Aorta (tissue), 5 donors: ENCODE data around the gene PGS1. TPM values are rescaled to one million over a fixed set of nuclear protein-coding genes. Genes with fewer than 3 reads are reported as not detected.

ENCODE experiments used
- ATAC-seq: fragments of 200-7000 bp; cut with Tn5 transposase; one replicate; pipeline ENCODE4 v1.9.1; 2022; ENCODE audit warnings: moderate library complexity; ENCODE audit not compliant: low FRiP score
- DNase-seq, 2 donors: peaks; one replicate each; pipeline ENCODE4 v3.0.0-alpha.2; 2020
- H3K27ac ChIP-seq, 2 donors: one replicate each; pipeline ENCODE4 v1.5.1; 2013; ENCODE audit warnings: low read length in 2 of 2, mild to moderate bottlenecking in 2 of 2, moderate library complexity in 2 of 2, control low read depth in 1 of 2, inconsistent platforms in 1 of 2, low read depth in 1 of 2
- H3K27me3 ChIP-seq, 2 donors: one replicate each; pipeline ENCODE4 v1.6.1; 2013; ENCODE audit warnings: control low read depth in 1 of 2, low read length in 1 of 2, mild to moderate bottlenecking in 1 of 2, moderate library complexity in 1 of 2; ENCODE audit not compliant: insufficient read depth in 2 of 2, control insufficient read depth in 1 of 2
- H3K36me3 ChIP-seq, 2 donors: one replicate each; pipeline ENCODE4 v1.6.1; 2013; ENCODE audit warnings: control low read depth in 1 of 2, low read length in 1 of 2, mild to moderate bottlenecking in 1 of 2; ENCODE audit not compliant: insufficient read depth in 2 of 2, control insufficient read depth in 1 of 2
- H3K4me1 ChIP-seq, 2 donors: one replicate each; pipeline ENCODE4 v1.6.1; 2013; ENCODE audit warnings: low read length in 2 of 2, control low read depth in 1 of 2, mild to moderate bottlenecking in 1 of 2, moderate library complexity in 1 of 2; ENCODE audit not compliant: insufficient read depth in 2 of 2, control insufficient read depth in 1 of 2
- H3K4me3 ChIP-seq, 2 donors: one replicate each; pipeline ENCODE4 v1.5.1; 2013; ENCODE audit warnings: low read length in 2 of 2, control low read depth in 1 of 2, mild to moderate bottlenecking in 1 of 2
- H3K9me3 ChIP-seq: one replicate; pipeline ENCODE4 v1.6.1; 2013; ENCODE audit warnings: mild to moderate bottlenecking, low read length; ENCODE audit not compliant: control insufficient read depth
- WGBS, 2 donors: extraction: QIAGEN DNeasy Blood & Tissue Kit; methylation state at CpG; one replicate each; pipeline ENCODE4 v1.1.7; 2013; 5-methylcytosine and 5-hydroxymethylcytosine counted together
- intact Hi-C, 2 donors: fragments of 100-400 bp; cut with DNase I; formaldehyde crosslinking; loops; one replicate each; pipeline versions ENCODE4 v1.14.2 to v1.15.0; 2022
- polyA plus RNA-seq, 2 donors: library from polyadenylated mRNA; stranded (reverse); fragments of 200-250 nt; gene quantifications; one replicate each; pipeline ENCODE4 v1.2.3, GENCODE V29; 2013
- total RNA-seq, 2 donors: library from RNA; stranded (reverse); fragmentation: NEBNext Ultra II Directional; extraction: Animal tissue kit (Norgen Biotek cat#: 25700); gene quantifications; one replicate each; pipeline ENCODE4 v1.2.1, GENCODE V29; 2021
- donor health status: healthy with polysubstance abuse.
- donor health status: Bipolar disorder and iron deficiency.
- donor health status: DM: no; HTN: no; CAD: no.
- donor health status: DM: no; HTN: no; CAD: no.
- donor health status: DM: yes; HTN: yes; CAD: no.

Gene PGS1
- total and polyA plus RNA-seq, 4 donors = 9.9 to 67.0 (median 38.4) TPM

- no peak for ATAC-seq
- no peak for DNase-seq
- intact Hi-C loops = no loop called here
- Histone ChIP-seq H3K4me3 (no peak overlapping the region), H3K4me1 (peaks cover 0 to under 1% of the 10 kb centered on the region in 2 donors), H3K9me3 (no peaks in the 10 kb centered on the region), H3K36me3 (peaks cover 0 to 15% of the 10 kb centered on the region in 2 donors), H3K27ac (no peak overlapping the region), H3K27me3 (no peaks in the 10 kb centered on the region)
- WGBS, 2 donors = 56 to 83% methylated on average over 5 to 8 of the region's 8 CpGs
These were observed 23.4 kb downstream of the PGS1 start for GRCh38 chr17:78401891-78402290.

- Histone ChIP-seq H3K27me3 (no peaks in the 10 kb centered on the region), H3K4me3 (no peak overlapping the region), H3K9me3 (no peaks in the 10 kb centered on the region), H3K27ac (no peak overlapping the region), H3K36me3 (peaks cover 0 to 14% of the 10 kb centered on the region in 2 donors), H3K4me1 (no peaks in the 10 kb centered on the region)
- WGBS, 2 donors = 92 to 96% methylated on average over 13 to 14 of the region's 14 CpGs
- intact Hi-C loops = no loop called here
- ATAC-seq = no peak
- DNase-seq = no peak
These were observed 25.4 kb downstream of the PGS1 start for GRCh38 chr17:78403822-78404221.

- 91 to 94% methylated on average over 6 of the region's 6 CpGs for WGBS, 2 donors
- no peaks in the 10 kb centered on the region for H3K4me1 ChIP-seq
- H3K4me3 ChIP-seq = no peak overlapping the region
- DNase-seq (no peak), ATAC-seq (no peak)
- no peak overlapping the region for H3K27ac ChIP-seq
- peaks cover 0 to 3% of the 10 kb centered on the region in 2 donors for H3K36me3 ChIP-seq
- no peaks in the 10 kb centered on the region for H3K9me3 ChIP-seq
- intact Hi-C loops = no loop called here
- no peaks in the 10 kb centered on the region for H3K27me3 ChIP-seq
These were observed 27.9 kb downstream of the PGS1 start for GRCh38 chr17:78406396-78406795.

GRCh38 chr17:78406920-78407319 is 28.5 kb downstream of the PGS1 start:
- WGBS, 2 donors = 88% methylated on average over 8 of the region's 8 CpGs
- intact Hi-C loops = no loop called here

GRCh38 chr17:78407387-78408000 is 29.0 kb downstream of the PGS1 start:
- Histone ChIP-seq H3K9me3 (no peaks in the 10 kb centered on the region), H3K27me3 (no peaks in the 10 kb centered on the region), H3K27ac (no peak overlapping the region), H3K36me3 (peaks cover 0 to 3% of the 10 kb centered on the region in 2 donors), H3K4me1 (no peaks in the 10 kb centered on the region), H3K4me3 (no peak overlapping the region)
- DNase-seq = no peak
- ATAC-seq = no peak
- 88 to 89% methylated on average over 7 of the region's 7 CpGs for whole genome bisulfite sequencing, 2 donors
- intact Hi-C loops = no loop called here

More at GRCh38 chr17:78406920-78407319, 28.5 kb downstream of the PGS1 start:
- Histone ChIP-seq H3K36me3 (peaks cover 0 to 3% of the 10 kb centered on the region in 2 donors), H3K4me1 (no peaks in the 10 kb centered on the region), H3K27me3 (no peaks in the 10 kb centered on the region), H3K4me3 (no peak overlapping the region), H3K27ac (no peak overlapping the region), H3K9me3 (no peaks in the 10 kb centered on the region)
- DNase-seq (no peak), ATAC-seq (no peak)

GRCh38 chr17:78408476-78409050 is 30.1 kb downstream of the PGS1 start:
- Histone ChIP-seq H3K4me3 (no peak overlapping the region), H3K27ac (no peak overlapping the region), H3K36me3 (peaks cover 0 to 3% of the 10 kb centered on the region in 2 donors), H3K4me1 (no peaks in the 10 kb centered on the region), H3K27me3 (no peaks in the 10 kb centered on the region), H3K9me3 (no peaks in the 10 kb centered on the region)
- 92% methylated on average over 23 of the region's 23 CpGs for WGBS, 2 donors
- intact Hi-C loops = no loop called here
- ATAC-seq = no peak
- no peak for DNase-seq

GRCh38 chr17:78409191-78409928 is 30.9 kb downstream of the PGS1 start:
- intact Hi-C loops = no loop called here
- Histone ChIP-seq H3K36me3 (no peaks in the 10 kb centered on the region), H3K9me3 (no peaks in the 10 kb centered on the region), H3K4me3 (no peak overlapping the region), H3K27ac (no peak overlapping the region), H3K27me3 (no peaks in the 10 kb centered on the region), H3K4me1 (no peaks in the 10 kb centered on the region)
- WGBS, 2 donors = 84 to 87% methylated on average over 12 of the region's 12 CpGs
- DNase-seq (no peak), ATAC-seq (no peak)

- ATAC-seq (no peak), DNase-seq (no peak)
- intact Hi-C loops = no loop called here
- Histone ChIP-seq H3K4me3 (no peak overlapping the region), H3K4me1 (no peaks in the 10 kb centered on the region), H3K27me3 (no peaks in the 10 kb centered on the region), H3K27ac (no peak overlapping the region), H3K36me3 (no peaks in the 10 kb centered on the region), H3K9me3 (no peaks in the 10 kb centered on the region)
- WGBS, 2 donors = 83 to 84% methylated on average over 17 of the region's 17 CpGs
These were observed 32.9 kb downstream of the PGS1 start for GRCh38 chr17:78411241-78411857.
